DND-41 (cell line): ENCODE results near the gene RAI14.

ENCODE experiments used
- EZH2 ChIP-seq: IDR thresholded peaks from 3 replicates; pipeline ENCODE4 v1.6.1; 2012; ENCODE audit warnings: borderline replicate concordance, low read depth, mild to moderate bottlenecking, moderate library complexity, low read length, inconsistent platforms; ENCODE audit not compliant: severe bottlenecking
- TF ChIP-seq, protein P1 (sequence below): IDR thresholded peaks from 2 replicates; pipeline ENCODE4 v1.5.1; 2012; ENCODE audit warnings: borderline replicate concordance, low read length, moderate library complexity, mild to moderate bottlenecking; ENCODE audit not compliant: poor library complexity, severe bottlenecking; ENCODE audit errors: extremely low read depth

DNA sequence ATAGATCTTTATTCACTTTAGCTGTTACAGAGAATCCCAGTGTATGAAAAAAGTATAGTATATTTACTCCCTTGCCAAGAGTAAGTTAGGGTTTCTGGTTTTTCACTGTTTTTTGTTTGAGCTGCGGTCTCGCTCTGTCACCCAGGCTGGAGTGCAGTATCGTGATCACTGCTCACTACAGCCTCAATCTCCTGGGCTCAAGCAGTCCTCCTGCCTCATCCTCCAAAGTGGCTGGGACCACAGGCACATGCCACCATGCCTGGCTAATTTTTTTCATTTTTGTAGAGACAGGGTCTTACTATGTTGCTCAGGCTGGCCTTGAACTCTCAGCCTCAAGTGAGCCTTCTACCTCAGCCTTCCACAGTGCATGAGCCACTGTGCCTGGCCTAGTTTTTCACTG is 3.0 kb downstream of the RAI14 start:
- TF ChIP-seq, protein P1, sequence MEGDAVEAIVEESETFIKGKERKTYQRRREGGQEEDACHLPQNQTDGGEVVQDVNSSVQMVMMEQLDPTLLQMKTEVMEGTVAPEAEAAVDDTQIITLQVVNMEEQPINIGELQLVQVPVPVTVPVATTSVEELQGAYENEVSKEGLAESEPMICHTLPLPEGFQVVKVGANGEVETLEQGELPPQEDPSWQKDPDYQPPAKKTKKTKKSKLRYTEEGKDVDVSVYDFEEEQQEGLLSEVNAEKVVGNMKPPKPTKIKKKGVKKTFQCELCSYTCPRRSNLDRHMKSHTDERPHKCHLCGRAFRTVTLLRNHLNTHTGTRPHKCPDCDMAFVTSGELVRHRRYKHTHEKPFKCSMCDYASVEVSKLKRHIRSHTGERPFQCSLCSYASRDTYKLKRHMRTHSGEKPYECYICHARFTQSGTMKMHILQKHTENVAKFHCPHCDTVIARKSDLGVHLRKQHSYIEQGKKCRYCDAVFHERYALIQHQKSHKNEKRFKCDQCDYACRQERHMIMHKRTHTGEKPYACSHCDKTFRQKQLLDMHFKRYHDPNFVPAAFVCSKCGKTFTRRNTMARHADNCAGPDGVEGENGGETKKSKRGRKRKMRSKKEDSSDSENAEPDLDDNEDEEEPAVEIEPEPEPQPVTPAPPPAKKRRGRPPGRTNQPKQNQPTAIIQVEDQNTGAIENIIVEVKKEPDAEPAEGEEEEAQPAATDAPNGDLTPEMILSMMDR = no peak
- no peak for TF ChIP-seq EZH2
